Cerebellar nuclear complex (tissue), 1 donor: ENCODE results near the gene PHF13.

Experiments
- DNase-seq, 2 experiments: peaks; one replicate each; lab custom pipeline; 2025; lab: John Stamatoyannopoulos, UW

Gene PHF13

DNA sequence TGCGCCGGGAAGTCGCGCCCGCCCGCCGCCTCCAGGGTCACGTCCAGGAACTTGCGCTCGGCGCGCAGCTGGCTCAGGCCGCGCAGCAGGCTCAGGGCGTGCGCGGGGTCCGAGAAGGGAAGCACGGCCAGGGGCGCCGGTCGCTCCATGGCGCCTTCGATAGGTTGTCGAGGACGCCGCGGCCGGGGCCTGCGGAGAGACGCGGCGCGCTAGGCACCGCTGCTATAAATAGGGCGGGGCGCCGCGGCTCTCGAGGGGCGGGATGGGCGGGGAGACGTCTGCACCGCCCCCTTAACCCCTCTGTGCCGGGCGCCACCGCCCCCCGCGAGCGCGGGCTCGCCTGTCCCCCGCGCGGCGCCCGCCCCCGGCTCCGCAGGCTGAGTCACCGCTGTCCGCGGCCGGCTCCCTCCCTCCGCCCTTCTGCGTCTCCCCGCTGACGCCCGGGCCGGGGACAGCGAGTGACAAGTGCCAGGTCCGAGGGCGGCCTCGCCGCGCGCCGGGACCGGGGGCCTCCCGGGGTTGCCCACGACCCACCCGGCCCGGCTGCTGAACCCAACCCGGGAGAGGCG, 10.8 kb upstream of the PHF13 start, which contains the start of gene KLHL21:
Gene KLHL21 (minus strand): TSS at position 201 of the 569 bp plus-strand sequence. CDS start 52 bp downstream, at position 149.
- DNase-seq = no peak

DNA sequence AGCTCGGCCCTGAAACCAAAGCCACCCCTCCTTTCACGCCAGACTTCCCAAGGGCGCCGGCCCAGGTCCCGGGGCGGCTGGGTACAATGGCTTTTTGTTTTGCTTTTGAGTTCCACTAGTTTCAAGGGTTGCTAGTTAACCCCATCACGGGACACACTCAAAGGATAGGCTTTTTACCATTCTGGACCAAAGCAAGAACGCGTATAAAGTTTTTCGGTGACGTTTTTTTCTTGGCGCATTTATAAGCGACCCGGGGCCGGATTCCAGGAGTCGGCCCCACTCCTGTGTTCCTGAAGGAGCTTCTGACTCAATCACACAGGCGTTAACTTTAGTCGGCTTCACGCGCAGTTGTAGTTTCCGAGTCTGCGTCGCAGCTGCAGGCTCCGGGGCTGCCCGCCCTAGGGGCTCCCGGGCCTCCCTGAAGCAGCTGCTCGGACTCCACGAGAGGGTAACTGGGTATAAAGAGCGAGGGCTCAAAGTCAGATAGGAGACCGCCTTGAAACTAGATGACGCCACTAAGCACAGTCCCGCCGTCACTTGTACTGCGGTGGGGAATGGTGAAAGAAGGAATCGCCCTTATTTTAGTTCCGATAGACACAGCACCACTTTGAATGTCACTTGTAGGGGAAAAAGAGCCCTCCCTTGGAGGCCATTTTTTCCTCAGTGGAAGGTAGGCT, 10.2 kb upstream of the PHF13 start:
- DNase-seq = no peak

DNA sequence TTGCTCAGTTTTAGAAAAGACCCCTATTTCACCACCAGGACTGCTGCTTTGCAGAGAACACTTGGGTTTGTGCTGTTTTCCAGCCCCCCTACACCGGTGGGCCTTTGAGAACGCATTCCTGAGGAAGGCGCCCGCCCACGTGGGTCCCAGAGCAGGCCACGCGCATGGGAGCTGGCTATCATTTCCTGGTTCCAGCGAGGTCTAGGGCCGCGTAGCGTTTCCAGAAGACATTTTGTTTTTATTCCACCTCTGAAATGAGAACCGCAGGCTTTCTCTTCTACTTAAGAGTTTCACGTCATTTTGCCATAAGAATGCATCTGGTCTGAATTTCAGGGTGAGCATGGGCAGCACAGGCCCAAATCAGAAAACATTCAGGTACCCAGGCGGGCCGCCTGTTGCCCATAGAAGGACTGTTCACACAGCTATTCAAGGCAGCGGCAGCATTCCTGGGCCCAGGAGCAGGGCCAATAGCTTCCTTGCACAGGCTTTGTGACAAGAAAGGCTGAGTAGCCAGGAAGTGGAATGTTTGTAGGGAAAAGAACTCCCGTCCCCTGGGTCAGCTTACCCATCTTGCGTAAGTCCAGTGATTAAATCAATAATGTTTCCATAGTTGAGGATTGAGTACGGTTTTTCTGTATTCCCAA, 9.5 kb upstream of the PHF13 start:
- DNase-seq = no peak

DNA sequence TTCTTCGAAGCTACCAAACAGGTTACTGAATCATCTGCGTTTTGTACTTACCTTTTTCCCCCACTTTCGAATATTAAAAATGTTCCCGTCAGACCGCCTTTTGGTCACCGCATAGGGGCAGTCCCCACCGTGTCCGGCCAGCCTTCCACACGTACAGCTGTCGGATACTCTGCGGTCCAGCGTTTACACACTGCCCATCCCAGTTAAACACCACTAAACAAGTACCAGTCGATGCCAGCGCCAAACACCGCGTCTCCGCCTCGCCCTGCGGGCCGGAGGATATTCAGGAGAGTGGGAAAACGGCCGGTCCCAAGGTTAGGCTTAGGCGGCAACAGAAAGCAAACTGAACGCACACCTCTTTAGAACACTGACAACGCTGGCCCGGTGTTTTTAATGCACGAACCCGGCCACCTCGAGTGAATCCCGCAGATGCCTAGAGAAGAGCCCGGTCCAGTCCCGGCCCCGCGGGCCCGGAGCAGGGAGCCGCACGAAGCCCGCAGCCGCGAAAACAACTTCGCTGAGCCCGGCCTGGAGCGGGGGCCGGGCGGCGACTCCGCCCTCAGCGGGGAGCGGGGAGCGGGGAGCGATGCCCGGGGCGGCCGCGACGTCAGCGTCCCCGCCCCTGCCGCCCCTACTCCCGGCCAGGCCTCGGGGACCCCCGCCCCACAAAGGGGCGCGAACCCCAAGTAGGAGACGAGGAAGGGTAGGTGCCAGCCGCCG, 730 bp upstream of the PHF13 start:
- DNase-seq = no peak

DNA sequence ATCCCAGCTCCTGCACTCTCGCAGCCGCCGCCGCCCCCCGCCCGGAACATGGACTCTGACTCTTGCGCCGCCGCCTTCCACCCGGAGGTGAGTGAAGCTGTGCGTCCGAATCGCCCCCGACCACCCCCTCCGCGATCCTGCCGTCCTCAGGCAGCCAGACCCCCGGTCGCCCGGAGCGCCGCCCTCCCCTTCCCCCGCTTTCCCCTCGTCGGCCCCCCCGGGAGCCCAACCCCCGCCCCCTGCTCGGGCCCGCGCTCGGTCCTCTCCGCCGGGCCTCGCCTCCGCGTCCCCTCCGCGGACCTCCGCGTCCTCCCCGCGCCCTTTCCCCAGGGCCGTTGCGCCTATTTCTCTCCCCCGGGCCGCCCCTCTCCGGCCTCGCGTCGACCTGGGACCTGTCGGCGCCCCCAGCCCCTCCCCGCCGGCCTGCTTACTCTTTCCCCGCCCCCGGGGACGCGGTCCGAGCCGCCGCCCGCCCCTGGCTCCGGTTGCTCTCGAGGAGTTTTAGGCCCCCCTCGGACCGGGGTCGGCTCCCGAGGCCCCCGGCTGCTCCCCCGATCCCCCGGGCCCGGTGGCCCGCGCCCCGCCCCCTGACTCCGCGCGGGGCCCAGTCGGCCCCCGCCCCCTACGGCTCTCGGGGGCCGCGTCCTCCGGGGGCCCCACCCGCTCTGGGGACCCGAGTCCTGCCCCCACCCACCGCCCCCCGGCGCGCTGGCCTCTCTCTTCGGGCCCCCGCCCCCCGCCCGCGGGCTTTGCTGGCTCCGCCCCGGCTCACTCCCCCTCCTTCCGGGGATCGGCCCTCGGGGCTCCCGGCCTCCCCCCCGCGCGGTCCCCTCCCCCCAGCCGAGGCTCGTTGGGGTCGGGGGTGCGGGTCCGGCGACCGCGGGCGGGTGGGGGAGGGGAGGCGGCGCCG, 743 bp downstream of the PHF13 start:
- DNase-seq = no peak

DNA sequence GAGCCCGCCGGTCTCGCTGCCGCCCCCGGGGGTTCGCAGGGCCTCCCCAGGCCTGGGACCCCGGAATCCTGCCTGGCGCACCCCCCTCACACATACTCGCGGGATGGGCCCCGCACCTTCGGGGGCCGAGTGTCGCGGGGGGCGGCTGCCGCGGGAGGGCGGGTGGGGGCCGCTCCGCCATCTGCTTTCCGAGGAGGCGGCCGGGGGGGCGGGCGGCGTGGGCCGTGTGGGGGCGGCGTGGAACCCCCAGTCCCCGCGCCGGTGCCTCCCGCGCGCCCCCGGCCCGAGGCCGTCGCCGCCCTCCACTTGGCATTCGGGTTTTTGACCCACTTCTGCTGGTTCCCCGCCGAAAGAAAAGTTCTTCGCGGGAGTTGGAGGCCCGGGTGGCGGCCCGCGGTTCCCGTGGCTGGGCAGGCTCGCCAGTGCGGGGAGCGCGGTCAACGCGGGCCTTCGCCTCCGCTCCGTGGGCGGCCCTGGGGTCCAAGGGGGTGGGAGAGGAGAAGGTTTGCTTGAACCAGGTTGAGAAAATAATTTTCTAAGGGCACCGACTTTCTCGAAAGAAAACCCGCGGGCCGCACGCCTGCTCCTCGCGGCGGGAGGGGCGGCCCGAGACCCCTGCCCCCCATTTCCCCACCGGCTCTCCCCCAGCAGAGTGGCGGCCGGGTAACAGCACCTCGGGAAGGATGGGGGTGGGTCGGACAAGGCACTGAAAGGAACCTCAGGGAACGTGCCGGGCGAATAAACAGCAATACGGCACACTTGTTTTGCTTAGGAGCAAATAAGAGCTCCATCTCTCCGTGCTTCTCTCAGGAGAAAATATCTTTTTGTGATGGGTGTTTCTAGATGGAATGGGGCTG, 1.6 kb downstream of the PHF13 start:
- DNase-seq = no peak

DNA sequence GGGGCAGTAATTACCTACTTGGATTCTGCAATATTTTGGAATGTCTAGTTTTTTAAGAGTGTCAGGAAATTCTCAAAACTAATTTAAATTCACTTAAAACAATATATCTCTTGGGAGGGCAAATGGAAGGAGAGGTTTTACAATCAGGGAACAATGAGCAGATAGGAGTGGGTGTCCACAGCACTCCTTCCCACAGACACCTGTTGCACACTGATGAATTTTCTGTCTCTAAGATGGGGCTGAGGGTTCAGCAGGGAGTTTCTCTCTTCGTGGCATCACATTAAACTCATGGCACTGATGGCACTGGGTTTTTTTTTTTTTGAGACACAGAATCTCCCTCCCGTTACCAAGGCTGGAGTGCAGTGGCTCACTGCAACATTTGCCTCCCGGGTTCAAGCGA, 5.5 kb downstream of the PHF13 start:
- DNase-seq = no peak

DNA sequence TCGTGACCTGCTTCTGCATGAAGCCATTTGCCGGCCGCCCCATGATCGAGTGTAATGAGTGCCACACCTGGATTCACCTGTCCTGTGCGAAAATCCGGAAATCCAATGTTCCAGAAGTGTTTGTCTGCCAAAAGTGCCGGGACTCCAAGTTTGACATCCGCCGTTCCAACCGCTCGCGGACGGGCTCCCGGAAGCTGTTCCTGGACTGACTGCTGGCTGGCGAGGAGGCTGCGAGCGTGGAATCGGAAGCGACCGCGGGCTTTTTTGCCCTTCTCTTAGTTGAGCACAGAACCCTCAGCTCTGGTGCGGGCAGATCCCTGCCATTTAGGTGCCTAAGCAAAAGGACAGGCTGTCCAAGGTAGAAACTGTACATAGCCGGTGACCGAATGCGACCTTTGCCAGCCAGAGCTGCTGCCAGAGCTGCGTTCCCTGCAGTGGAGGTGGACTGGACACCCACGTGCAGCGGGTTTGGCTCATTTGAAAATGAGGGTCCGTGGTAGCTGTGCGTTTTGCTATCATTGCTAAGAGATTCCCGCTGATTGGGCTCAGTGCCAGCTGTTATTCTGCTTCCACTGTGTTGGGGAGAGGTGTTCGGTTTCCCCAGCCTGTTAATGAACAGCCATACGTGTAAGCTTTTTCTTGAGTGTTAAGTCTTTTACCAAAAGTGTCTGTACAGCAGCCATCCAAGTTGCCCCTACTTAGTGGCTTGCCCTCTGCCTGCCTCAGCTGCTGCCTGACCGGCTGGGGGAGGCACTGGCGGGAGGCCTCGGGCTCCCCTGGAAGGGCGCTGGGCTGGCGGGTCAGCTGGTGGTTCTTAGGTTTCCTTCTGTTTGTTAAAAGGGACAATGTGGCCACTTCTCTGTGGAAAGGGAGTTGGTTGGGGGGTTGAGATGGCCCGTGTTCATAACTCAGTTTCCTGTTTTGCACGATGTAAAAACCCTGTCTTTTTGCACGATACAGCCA, 8.2 kb downstream of the PHF13 start:
- DNase-seq = no peak

DNA sequence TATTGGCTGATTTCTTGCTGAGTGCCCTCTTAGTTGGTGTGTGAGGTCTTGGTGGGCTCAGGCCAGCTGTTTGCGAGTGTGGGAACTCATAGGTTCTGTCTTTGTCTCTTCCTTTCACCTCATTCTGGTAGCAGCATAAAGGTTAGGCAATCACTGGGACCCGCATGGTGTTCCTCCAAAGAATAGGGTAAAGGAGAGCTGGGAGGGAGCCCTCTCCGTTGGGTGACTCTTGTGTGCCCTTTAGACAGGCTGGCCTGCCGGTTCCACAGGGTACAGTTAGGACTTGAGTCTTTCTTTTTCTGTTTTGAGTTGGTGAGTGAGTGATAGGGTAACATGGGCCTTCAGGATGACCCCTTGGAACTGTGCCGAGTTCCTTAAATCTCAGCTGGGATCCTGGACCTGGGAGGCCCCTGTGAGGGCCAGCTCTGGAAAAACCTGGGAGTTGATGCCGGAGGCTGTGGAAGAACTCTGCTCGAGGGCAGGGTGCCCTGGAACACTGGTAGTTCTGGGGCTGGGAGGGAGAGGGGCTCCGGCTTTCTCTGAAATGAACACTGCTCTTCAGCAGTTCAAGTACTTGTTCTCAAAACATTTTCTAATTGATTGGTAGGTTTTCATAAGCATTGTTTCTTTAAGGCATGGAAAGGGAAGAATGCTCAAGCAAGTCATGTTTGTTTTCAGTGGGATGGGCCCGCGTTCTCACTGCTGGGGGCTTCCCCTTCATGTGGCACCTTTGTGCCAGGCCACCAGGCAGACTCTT, 9.0 kb downstream of the PHF13 start:
- DNase-seq = no peak

DNA sequence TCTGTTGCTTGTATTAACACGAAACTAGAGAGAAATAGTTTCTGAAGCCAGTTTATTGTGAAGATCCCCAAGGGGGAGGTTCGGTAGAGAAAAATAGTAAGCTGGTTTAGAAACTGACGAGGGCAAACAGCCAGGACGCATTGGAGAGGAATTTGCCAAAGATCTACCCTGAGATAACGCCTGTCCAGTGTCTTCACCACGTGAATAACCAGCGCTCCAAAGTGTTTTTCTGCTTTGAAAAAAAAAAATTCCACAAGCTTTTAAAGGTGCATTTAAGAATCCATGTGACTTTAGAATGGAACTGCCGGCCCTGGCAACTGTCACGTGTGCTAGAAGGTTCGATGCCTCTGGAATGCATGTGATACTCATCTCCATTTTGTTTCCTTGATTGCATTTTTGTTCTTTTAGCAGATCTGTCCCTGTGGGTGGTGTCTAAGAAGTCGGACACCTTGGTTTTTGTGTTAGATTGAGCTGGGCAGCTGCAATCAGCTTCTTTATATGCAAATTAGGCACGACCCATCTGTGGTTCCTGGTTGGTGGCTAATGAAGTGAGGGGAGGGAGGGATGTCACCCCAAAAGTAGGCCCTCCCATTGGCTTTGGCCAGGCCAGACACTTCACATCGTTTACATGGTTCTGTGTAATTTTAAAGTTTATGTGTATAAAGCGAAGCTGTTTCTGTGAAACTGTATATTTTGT, 9.9 kb downstream of the PHF13 start:
- no peak for DNase-seq

DNA sequence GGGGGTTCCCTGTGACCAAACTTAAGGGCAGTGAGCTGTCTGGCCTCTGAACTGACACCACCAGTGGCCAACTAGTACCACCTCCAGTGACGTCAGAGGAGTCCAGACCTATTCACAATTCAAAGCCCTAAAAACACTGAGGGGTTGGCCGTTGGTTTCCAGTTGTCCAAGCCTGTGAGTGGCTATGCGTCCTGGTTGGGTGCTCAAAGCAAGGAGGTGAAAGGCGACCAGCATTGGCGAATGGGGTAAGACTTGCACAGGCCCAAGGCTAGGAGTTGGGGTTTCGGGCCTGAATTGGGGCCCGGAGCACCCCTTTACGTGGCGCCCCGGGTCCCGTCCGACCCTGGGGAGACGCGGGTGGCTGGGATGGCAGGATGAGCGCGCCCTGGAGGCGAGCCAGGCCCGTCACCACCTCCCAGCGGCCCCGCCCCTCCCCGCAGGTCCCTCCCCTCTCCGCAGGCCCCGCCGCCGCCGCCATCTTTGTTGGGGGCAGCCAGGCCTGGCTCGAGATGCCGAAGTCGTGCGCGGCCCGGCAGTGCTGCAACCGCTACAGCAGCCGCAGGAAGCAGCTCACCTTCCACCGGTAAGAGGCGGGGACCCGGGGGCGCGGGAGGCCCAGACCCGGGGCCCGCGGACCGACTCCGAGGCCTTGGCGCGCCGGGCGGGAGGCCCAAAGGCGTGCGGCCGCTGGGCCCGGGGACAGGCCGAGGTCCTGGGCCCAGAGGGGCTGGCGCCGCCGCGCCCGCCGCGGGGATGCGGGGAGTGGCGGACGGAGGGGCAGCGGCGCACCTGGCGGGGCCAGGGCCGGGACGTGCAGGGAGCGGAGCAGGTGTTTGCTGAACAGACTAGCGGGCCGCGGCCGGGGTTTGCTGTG, 11.4 kb downstream of the PHF13 start, which contains the start of gene THAP3:
Gene THAP3 (plus strand): TSS at position 159 of the 874 bp plus-strand sequence. CDS start 351 bp downstream, at position 510.
- DNase-seq = peak in 1 of 2 experiments; percentile 61

DNA sequence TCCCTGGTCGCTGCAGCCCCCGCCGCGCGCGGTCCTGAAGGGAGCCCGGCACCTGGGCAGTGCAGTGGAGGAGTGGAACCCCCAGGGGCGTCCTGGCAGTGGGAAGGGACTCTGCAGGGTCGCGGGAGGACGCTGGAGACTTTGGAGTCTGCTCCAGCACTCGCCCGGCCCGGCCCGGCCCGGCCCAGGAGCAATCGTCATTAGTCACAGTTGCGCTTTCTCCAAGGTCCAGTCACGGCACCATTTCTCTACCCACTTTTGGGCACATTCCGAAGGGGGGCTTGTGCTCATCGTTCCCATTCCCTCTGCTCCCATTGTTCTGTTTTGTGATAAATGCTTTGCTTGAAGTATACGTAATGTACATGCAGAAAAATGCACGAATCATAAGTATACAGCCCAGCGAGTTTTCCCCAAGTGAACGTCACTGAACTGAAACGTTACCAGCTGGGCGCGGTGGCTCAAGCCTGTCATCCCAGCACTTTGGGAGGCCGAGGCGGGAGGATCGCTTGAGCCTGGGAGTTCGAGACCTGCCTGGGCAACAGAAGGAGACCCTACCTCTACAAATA, 12.1 kb downstream of the PHF13 start:
- no peak for DNase-seq

DNA sequence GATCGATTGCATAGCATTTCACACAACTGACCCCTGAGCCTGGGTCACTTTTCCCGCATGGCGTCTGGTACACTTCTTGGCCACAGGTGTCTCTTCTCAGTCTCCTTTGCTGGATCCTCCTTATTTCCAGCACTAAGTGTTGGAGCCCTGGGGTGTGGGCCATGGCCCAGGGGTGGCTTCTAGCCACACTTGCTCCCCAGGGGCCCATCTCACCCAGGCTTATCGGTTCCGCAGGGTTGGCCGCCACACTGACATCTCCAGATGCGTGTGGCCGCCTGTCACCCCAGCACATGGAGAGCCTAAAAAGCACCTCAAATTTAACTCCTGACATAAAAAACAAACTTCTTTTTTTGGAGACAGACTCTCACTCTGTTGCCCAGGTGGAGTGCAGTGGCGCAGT, 13.5 kb downstream of the PHF13 start:
- DNase-seq = no peak

DNA sequence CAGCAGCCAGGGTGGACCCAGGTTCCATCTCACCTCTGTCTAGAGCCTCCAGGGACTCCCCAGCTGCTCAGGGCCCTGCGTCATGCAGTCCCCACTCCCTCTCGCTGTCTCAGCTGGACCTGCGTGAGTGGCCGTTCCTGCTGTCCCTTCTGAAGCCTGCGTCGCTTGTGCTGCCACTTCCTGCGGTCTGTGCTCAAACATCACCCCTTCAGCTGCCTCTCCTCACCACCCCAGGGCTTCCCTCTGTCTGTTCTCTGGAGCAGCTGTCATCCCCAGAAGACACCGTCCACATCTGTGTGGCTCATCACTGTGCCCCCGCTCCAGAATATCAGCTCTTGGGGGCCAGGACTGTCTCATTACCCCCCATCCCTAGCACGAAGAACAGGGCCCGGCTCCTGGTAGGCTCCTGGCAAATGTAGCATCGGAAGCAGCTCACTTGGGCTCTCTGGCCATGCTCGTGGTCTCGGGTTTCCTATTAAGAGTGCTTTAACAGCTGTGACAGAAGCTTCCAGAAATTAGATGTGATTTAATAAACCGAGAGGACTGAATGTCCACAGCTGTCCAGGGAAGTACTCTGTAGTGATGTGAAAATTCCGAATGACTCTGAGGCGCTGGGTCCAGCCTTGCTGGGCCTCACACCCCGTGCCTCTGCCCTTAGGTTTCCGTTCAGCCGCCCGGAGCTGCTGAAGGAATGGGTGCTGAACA, 14.5 kb downstream of the PHF13 start:
- DNase-seq = no peak

DNA sequence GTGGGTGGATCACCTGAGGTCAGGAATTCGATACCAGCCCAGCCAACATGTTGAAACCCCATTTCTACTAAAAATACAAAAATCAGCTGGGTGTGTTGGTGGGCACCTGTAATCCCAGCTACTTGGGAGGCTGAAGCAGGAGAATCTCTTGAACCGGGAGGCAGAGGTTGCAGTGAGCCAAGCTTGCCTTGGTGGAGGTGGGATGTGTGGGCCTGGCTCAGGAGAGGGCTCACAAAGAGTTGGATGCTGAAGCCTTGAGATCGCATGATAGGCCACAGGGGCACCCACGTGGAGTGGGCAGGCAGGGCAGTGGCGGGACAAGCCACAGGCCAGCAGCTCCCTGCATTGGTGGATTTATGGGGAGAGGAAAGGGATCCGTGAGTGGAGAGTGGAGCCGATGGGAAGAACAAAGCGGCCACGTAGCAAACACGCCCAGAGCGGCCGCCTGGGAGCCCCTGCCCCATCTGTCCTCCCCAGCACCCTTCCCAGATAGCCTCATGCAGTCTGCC, 15.5 kb downstream of the PHF13 start:
- DNase-seq = no peak

DNA sequence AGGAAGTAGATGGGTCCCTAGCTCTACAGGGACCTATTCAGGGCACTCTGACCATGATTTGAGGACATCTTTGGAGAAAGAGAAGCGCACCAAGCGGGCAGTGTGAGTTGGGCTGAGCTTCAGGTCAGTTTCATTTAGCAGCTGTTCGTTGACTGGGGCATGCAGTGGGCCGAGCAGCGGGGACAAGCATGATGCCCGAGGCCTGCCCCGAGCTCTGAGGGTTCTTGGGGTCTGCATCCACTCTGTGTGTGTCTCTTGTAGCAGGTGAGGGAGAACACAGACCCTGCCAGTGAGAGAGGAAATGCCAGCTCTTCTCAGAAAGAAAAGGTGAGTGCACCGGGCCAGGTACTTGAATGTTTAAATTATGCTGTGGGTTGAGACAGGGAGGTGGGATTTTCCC, 16.5 kb downstream of the PHF13 start:
- DNase-seq = no peak
